Measurements from ENCODE around the gene NCKAP5. TPM values are rescaled to one million over a fixed set of nuclear protein-coding genes. Genes with fewer than 3 reads are reported as not detected.
"Not testable (repeated sequence)": the region's sequence is repeated elsewhere in the genome, so short reads cannot be mapped to it uniquely, and the experiment has no call there.

Gene NCKAP5
- total RNA-seq, 1 donor from 2014 or later, result 8.8 TPM

- no peak overlapping the region for H3K27ac ChIP-seq
- intact Hi-C loops (cut with DNase I), result no loop called here
These were observed 87.4 kb downstream of the NCKAP5 start for GRCh38 chr2:133480707-133481429.

GRCh38 chr2:133477616-133477990 lies 90.7 kb downstream of the NCKAP5 start:
- H3K27ac ChIP-seq, result no peak overlapping the region

More at GRCh38 chr2:133480707-133481429, 87.4 kb downstream of the NCKAP5 start:
- DNase-seq (ENCODE audit: extremely low spot score in 2 of 2), result no peak
- Histone ChIP-seq H3K4me3 (no peak overlapping the region), H3K27me3 (no peaks in the 10 kb centered on the region), H3K9me3 (no peaks in the 10 kb centered on the region), H3K36me3 (no peaks in the 10 kb centered on the region), H3K4me1 (peaks cover 4% of the 10 kb centered on the region)
- TF ChIP-seq POLR2A (IDR thresholded peaks at IDR 0.05) (no peak), CTCF (IDR thresholded peaks at IDR 0.05) (no peak), POLR2AphosphoS5 (IDR thresholded peaks at IDR 0.05; ENCODE audit: insufficient read depth in 1 of 2, low read depth in 1 of 2) (no peak)

GRCh38 chr2:133476931-133477615 lies 91.2 kb downstream of the NCKAP5 start:
- no peaks in the 10 kb centered on the region for H3K27me3 ChIP-seq
- H3K4me3 ChIP-seq, result no peak overlapping the region
- intact Hi-C loops (cut with DNase I), result no loop called here
- no peaks in the 10 kb centered on the region for H3K4me1 ChIP-seq
- H3K9me3 ChIP-seq, result no peaks in the 10 kb centered on the region
- no peak overlapping the region for H3K27ac ChIP-seq
- DNase-seq (ENCODE audit: extremely low spot score in 2 of 2), result no peak
- H3K36me3 ChIP-seq, result no peaks in the 10 kb centered on the region
- TF ChIP-seq POLR2AphosphoS5 (IDR thresholded peaks at IDR 0.05; ENCODE audit: insufficient read depth in 1 of 2, low read depth in 1 of 2) (no peak), POLR2A (IDR thresholded peaks at IDR 0.05) (no peak), CTCF (IDR thresholded peaks at IDR 0.05) (no peak)

More at GRCh38 chr2:133477616-133477990, 90.7 kb downstream of the NCKAP5 start:
- no peaks in the 10 kb centered on the region for H3K36me3 ChIP-seq
- DNase-seq (ENCODE audit: extremely low spot score in 2 of 2), result no peak
- intact Hi-C loops (cut with DNase I), result no loop called here
- H3K4me3 ChIP-seq, result no peak overlapping the region
- H3K4me1 ChIP-seq, result no peaks in the 10 kb centered on the region
- H3K9me3 ChIP-seq, result no peaks in the 10 kb centered on the region
- H3K27me3 ChIP-seq, result no peaks in the 10 kb centered on the region
- TF ChIP-seq POLR2A (IDR thresholded peaks at IDR 0.05) (no peak), CTCF (IDR thresholded peaks at IDR 0.05) (no peak), POLR2AphosphoS5 (IDR thresholded peaks at IDR 0.05; ENCODE audit: insufficient read depth in 1 of 2, low read depth in 1 of 2) (no peak)

- no peaks in the 10 kb centered on the region for H3K27me3 ChIP-seq
- no peaks in the 10 kb centered on the region for H3K4me1 ChIP-seq
- intact Hi-C loops (cut with DNase I), result no loop called here
- TF ChIP-seq POLR2A (IDR thresholded peaks at IDR 0.05) (no peak), POLR2AphosphoS5 (IDR thresholded peaks at IDR 0.05; ENCODE audit: insufficient read depth in 1 of 2, low read depth in 1 of 2) (no peak), CTCF (IDR thresholded peaks at IDR 0.05) (no peak)
- H3K9me3 ChIP-seq, result no peaks in the 10 kb centered on the region
- no peak for DNase-seq (ENCODE audit: extremely low spot score in 2 of 2)
- H3K36me3 ChIP-seq, result no peaks in the 10 kb centered on the region
- no peak overlapping the region for H3K27ac ChIP-seq
- no peak overlapping the region for H3K4me3 ChIP-seq
These were observed 92.0 kb downstream of the NCKAP5 start for GRCh38 chr2:133476286-133476685.

- no peak overlapping the region for H3K4me3 ChIP-seq
- TF ChIP-seq POLR2AphosphoS5 (IDR thresholded peaks at IDR 0.05; ENCODE audit: insufficient read depth in 1 of 2, low read depth in 1 of 2) (no peak), CTCF (IDR thresholded peaks at IDR 0.05) (no peak), POLR2A (IDR thresholded peaks at IDR 0.05) (no peak)
- no peaks in the 10 kb centered on the region for H3K27me3 ChIP-seq
- no peaks in the 10 kb centered on the region for H3K4me1 ChIP-seq
- H3K36me3 ChIP-seq, result no peaks in the 10 kb centered on the region
- no peak overlapping the region for H3K27ac ChIP-seq
- DNase-seq (ENCODE audit: extremely low spot score in 2 of 2), result no peak
- intact Hi-C loops (cut with DNase I), result no loop called here
- H3K9me3 ChIP-seq, result no peaks in the 10 kb centered on the region
These were observed 92.7 kb downstream of the NCKAP5 start for GRCh38 chr2:133475610-133476009.

- intact Hi-C loops (cut with DNase I); H3K36me3 ChIP-seq; DNase-seq (ENCODE audit: extremely low spot score in 2 of 2); H3K27ac ChIP-seq; H3K27me3 ChIP-seq; H3K9me3 ChIP-seq; H3K4me1 ChIP-seq; H3K4me3 ChIP-seq: not testable (repeated sequence)
These were observed 97.8 kb downstream of the NCKAP5 start for GRCh38 chr2:133470446-133470845.

Data from vagina (tissue), 2 donors.